ENCODE results near the gene EXOC3. TPM values are rescaled to one million over a fixed set of nuclear protein-coding genes. Genes with fewer than 3 reads are reported as not detected.

EXOC3 gene
- total RNA-seq, 1 experiment from 2014 or later = 155 TPM

DNA sequence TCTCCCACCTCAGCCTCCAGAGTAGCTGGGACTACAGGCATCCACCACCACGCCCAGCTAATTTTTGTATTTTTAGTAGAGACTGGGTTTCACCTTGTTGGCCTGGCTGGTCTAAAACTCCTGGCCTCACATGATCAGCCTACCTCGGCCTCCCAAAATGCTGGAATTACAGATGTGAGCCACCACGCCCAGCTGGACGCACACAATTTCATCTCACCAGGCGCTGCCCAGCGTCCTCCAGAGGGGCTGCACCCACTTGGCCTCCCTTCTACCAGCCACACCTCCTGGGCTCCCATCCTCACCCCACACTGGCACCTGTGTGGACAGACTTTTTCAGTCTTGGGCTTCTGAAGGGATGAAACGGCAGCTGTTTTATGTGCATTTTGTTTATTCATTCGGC lies 3.8 kb upstream of the EXOC3 start:
- no peaks in the 10 kb centered on the region for H3K9me3 ChIP-seq (ENCODE audit: insufficient read depth, low read depth)
- H3K79me2 ChIP-seq (ENCODE audit: low read depth) = peaks cover 23% of the 10 kb centered on the region
- H3K36me3 ChIP-seq (ENCODE audit: low read depth) = no peaks in the 10 kb centered on the region
- H3K4me3 ChIP-seq = no peak overlapping the region
- no peak overlapping the region for H2AFZ ChIP-seq
- no peaks in the 10 kb centered on the region for H3K27me3 ChIP-seq (ENCODE audit: insufficient read depth, low read depth)
- intact Hi-C loops (cut with micrococcal nuclease; ENCODE audit: unreplicated experiment) = no loop called here
- peaks cover 3% of the 10 kb centered on the region; the same call in 1 of the 2 replicates for H4K20me1 ChIP-seq (ENCODE audit: insufficient read depth)
- peaks cover 3% of the 10 kb centered on the region; the same call in 1 of the 2 replicates for H3F3A ChIP-seq (ENCODE audit: insufficient read depth, low read depth)
- POLR2A ChIA-PET (ENCODE audit: unreplicated experiment) = no interaction called here
- no peak for DNase-seq
- no peak overlapping the region for H3K27ac ChIP-seq
- CTCF ChIA-PET = no interaction called here
- peaks cover 11% of the 10 kb centered on the region for H3K4me1 ChIP-seq (replicated peaks; ENCODE audit: insufficient read depth)
- no peaks in the 10 kb centered on the region for H3K9me2 ChIP-seq (ENCODE audit: insufficient read depth)
- H3K4me2 ChIP-seq = no peak overlapping the region
- no TSS peak for BruUV-seq (replicated peaks)
- TF ChIP-seq CTCF (conservative IDR thresholded peaks at IDR 0.05) (no peak), EZH2 (IDR thresholded peaks at IDR 0.05; ENCODE audit: low read depth) (no peak)

GRCh38 chr5:439636-440035 lies 3.3 kb upstream of the EXOC3 start:
- POLR2A ChIA-PET (ENCODE audit: unreplicated experiment) = interaction anchor here (0.5 kb wide), 1 partner anchor 22 kb away, joined by 3 read pairs; no protein-coding TSS in a partner anchor
- Histone ChIP-seq H3K9me3 (ENCODE audit: insufficient read depth, low read depth) (no peaks in the 10 kb centered on the region), H3K4me1 (replicated peaks; ENCODE audit: insufficient read depth) (peaks cover 16% of the 10 kb centered on the region), H3K4me2 (no peak overlapping the region), H2AFZ (no peak overlapping the region), H3K27ac (no peak overlapping the region), H4K20me1 (ENCODE audit: insufficient read depth) (peaks cover 7% of the 10 kb centered on the region; the same call in 1 of the 2 replicates), H3K27me3 (ENCODE audit: insufficient read depth, low read depth) (no peaks in the 10 kb centered on the region), H3K79me2 (ENCODE audit: low read depth) (peaks cover 27% of the 10 kb centered on the region), H3K9me2 (ENCODE audit: insufficient read depth) (no peaks in the 10 kb centered on the region), H3K4me3 (no peak overlapping the region), H3K36me3 (ENCODE audit: low read depth) (no peaks in the 10 kb centered on the region), H3F3A (ENCODE audit: insufficient read depth, low read depth) (peaks cover 3% of the 10 kb centered on the region; the same call in 1 of the 2 replicates)
- CTCF ChIA-PET = no interaction called here
- no TSS peak for BruUV-seq (replicated peaks)
- no peak for TF ChIP-seq EZH2 (IDR thresholded peaks at IDR 0.05; ENCODE audit: low read depth)
- TF ChIP-seq CTCF (conservative IDR thresholded peaks at IDR 0.05) = no peak
- no peak for DNase-seq
- intact Hi-C loops (cut with micrococcal nuclease; ENCODE audit: unreplicated experiment) = loop anchor here (10.0 kb wide), 1 partner anchor 1205 kb away; no protein-coding TSS in a partner anchor

DNA sequence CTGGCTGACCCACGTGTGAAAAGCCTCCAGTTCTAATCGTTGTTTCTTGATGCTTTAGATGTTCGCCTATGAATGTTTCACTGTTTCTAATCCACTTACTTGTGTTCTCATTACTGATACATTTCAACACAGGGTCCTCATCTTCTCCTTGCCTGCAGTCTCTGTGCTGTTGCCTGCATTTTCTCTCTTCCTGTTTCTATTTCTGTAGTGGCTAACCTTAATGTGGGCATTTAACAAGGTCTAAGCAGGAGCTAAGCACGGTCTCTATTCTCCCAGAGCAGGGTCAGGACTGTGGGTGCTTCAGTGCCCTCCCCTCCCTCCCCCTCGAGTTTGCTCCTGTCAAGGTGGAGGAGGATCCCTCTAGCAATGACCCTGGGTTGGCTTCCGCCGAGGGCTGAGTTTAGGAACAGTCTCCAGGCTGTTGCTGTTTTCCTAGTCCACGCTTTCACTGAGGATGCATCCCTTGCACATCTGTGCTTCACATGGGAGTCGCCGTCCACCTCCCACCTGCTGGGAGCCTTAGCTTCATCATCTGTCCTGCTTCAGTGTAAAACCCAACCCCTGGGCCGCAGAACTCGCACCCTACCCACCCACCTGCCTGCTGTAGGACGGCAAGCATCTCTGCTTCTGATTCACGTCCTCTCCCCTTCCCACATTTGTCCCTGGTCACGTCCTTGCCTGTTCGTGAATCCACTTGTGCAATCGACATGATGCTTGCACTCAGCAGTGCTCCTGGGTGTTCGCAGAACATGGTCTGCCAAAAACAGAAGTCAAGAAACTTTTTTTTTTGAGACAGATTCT lies 2.4 kb upstream of the EXOC3 start:
- Histone ChIP-seq H3K27me3 (ENCODE audit: insufficient read depth, low read depth) (no peaks in the 10 kb centered on the region), H3K27ac (no peak overlapping the region), H3K4me1 (replicated peaks; ENCODE audit: insufficient read depth) (peaks cover 16% of the 10 kb centered on the region), H3K36me3 (ENCODE audit: low read depth) (no peaks in the 10 kb centered on the region), H3K4me3 (no peak overlapping the region), H3K9me2 (ENCODE audit: insufficient read depth) (no peaks in the 10 kb centered on the region), H3K9me3 (ENCODE audit: insufficient read depth, low read depth) (no peaks in the 10 kb centered on the region), H4K20me1 (ENCODE audit: insufficient read depth) (peaks cover 12% of the 10 kb centered on the region), H3K4me2 (no peak overlapping the region), H2AFZ (no peak overlapping the region), H3F3A (ENCODE audit: insufficient read depth, low read depth) (peaks cover 3% of the 10 kb centered on the region; the same call in 1 of the 2 replicates), H3K79me2 (ENCODE audit: low read depth) (peaks cover 36% of the 10 kb centered on the region)
- DNase-seq = no peak
- no TSS peak for BruUV-seq (replicated peaks)
- intact Hi-C loops (cut with micrococcal nuclease; ENCODE audit: unreplicated experiment) = loop anchor here (10.0 kb wide), 1 partner anchor 1204 kb away; no protein-coding TSS in a partner anchor
- ChIA-PET POLR2A (ENCODE audit: unreplicated experiment) (no interaction called here), CTCF (no interaction called here)
- TF ChIP-seq EZH2 (IDR thresholded peaks at IDR 0.05; ENCODE audit: low read depth) (no peak), CTCF (conservative IDR thresholded peaks at IDR 0.05) (no peak)

Measured in PC-9 (cell line).